Left lung (tissue), 10 donors: ENCODE measurements around the gene EPB41. TPM values are rescaled to one million over a fixed set of nuclear protein-coding genes. Genes with fewer than 3 reads are reported as not detected.

Experiments
- ATAC-seq: fragments of 200-7000 bp; cut with Tn5 transposase; one replicate; pipeline ENCODE4 v1.9.1; 2020; ENCODE audit warnings: moderate library complexity
- DNase-seq, 4 donors: peaks; one replicate each; pipeline ENCODE4 v3.0.0-alpha.2; 2013 to 2020
- H3K27ac ChIP-seq, 2 donors: fragments of 200-600 bp; sonication (generic) in 1 of 2; one replicate each; pipeline versions ENCODE4 v1.5.0 to v1.8.0; 2020 to 2021
- H3K27me3 ChIP-seq, 2 donors: fragments of 200-600 bp; sonication (generic) in 1 of 2; one replicate each; pipeline versions ENCODE4 v1.5.0 to v1.8.0; 2020 to 2021
- H3K36me3 ChIP-seq, 2 donors: fragments of 200-600 bp; sonication (generic) in 1 of 2; one replicate each; pipeline versions ENCODE4 v1.5.0 to v1.8.0; 2020 to 2021
- H3K4me1 ChIP-seq, 2 donors: fragments of 200-600 bp; one replicate each; pipeline ENCODE4 v1.8.0; 2021
- H3K4me3 ChIP-seq, 2 donors: fragments of 200-600 bp; sonication (generic) in 1 of 2; one replicate each; pipeline versions ENCODE4 v1.5.0 to v1.8.0; 2020 to 2021; ENCODE audit warnings: mild to moderate bottlenecking in 1 of 2
- H3K9me3 ChIP-seq, 2 donors: fragments of 200-600 bp; sonication (generic) in 1 of 2; one replicate each; pipeline versions ENCODE4 v1.5.0 to v1.8.0; 2020 to 2021
- CTCF ChIP-seq, 2 donors: fragments of 200-600 bp; sonication (generic) in 1 of 2; IDR thresholded peaks; one replicate each; pipeline versions ENCODE4 v1.5.0 to v1.8.0; 2021; ENCODE audit warnings: antibody characterized with exemption in 2 of 2
- intact Hi-C, 2 donors: fragments of 100-400 bp; cut with DNase I; formaldehyde crosslinking; loops; one replicate each; pipeline versions ENCODE4 v1.11.2 to v1.14.2; 2022
- polyA plus RNA-seq, 6 donors: library from polyadenylated mRNA; unstranded; fragments of 120-200 nt; gene quantifications; one replicate each; pipeline ENCODE4 v1.2.1, GENCODE V29; 2013; ENCODE audit not compliant: insufficient read length in 6 of 6
- total RNA-seq, 2 donors: library from RNA; stranded (reverse); fragmentation: NEBNext Ultra II Directional; extraction: Animal tissue kit (Norgen Biotek cat#: 25700); gene quantifications; one replicate each; pipeline ENCODE4 v1.2.1, GENCODE V29; 2021
- donor health status: DM: no; HTN: yes; CAD: no.
- donor health status: DM: no; HTN: no; CAD: no.

Gene EPB41
- total and polyA plus RNA-seq, 8 donors = 41.4 to 56.1 (median 45.7) TPM

GRCh38 chr1:29017975-29018712 lies 103.8 kb downstream of the EPB41 start:
- Histone ChIP-seq H3K4me3 (no peak overlapping the region), H3K4me1 (no peaks in the 10 kb centered on the region), H3K27me3 (no peaks in the 10 kb centered on the region), H3K27ac (no peak overlapping the region), H3K9me3 (no peaks in the 10 kb centered on the region), H3K36me3 (peaks cover 0 to 22% of the 10 kb centered on the region in 2 donors)
- TF ChIP-seq CTCF (IDR thresholded peaks at IDR 0.05) = no peak
- DNase-seq (no peak), ATAC-seq (peak; percentile 76)
- intact Hi-C loops = no loop called here

- peaks cover 0 to 12% of the 10 kb centered on the region in 2 donors for H3K36me3 ChIP-seq
- intact Hi-C loops = no loop called here
- TF ChIP-seq CTCF (IDR thresholded peaks at IDR 0.05) = no peak
- no peaks in the 10 kb centered on the region for H3K27me3 ChIP-seq
- H3K4me3 ChIP-seq = no peak overlapping the region
- no peaks in the 10 kb centered on the region for H3K9me3 ChIP-seq
- no peak overlapping the region for H3K27ac ChIP-seq
- ATAC-seq (no peak), DNase-seq (no peak)
- H3K4me1 ChIP-seq = no peaks in the 10 kb centered on the region
Measured at GRCh38 chr1:29022620-29023019, 108.3 kb downstream of the EPB41 start.

- Histone ChIP-seq H3K4me3 (no peak overlapping the region), H3K9me3 (no peaks in the 10 kb centered on the region), H3K27ac (no peak overlapping the region), H3K36me3 (peaks cover 0 to 24% of the 10 kb centered on the region in 2 donors), H3K27me3 (no peaks in the 10 kb centered on the region), H3K4me1 (no peaks in the 10 kb centered on the region)
- DNase-seq (no peak), ATAC-seq (no peak)
- no peak for TF ChIP-seq CTCF (IDR thresholded peaks at IDR 0.05)
- intact Hi-C loops = loop anchor here in 1 of 2 donors (5.0 to 10.0 kb wide), 2 partner anchors 147 to 245 kb away; no protein-coding TSS in a partner anchor
Measured at GRCh38 chr1:29029667-29030066, 115.3 kb downstream of the EPB41 start.

- intact Hi-C loops = loop anchor here in 1 of 2 donors (5.0 to 10.0 kb wide), 2 partner anchors 151 to 248 kb away; no protein-coding TSS in a partner anchor
- TF ChIP-seq CTCF (IDR thresholded peaks at IDR 0.05) = no peak
- Histone ChIP-seq H3K4me1 (no peaks in the 10 kb centered on the region), H3K27me3 (no peaks in the 10 kb centered on the region), H3K36me3 (peaks cover 0 to 41% of the 10 kb centered on the region in 2 donors), H3K4me3 (no peak overlapping the region), H3K27ac (no peak overlapping the region), H3K9me3 (no peaks in the 10 kb centered on the region)
- DNase-seq (no peak), ATAC-seq (no peak)
Measured at GRCh38 chr1:29032841-29033240, 118.5 kb downstream of the EPB41 start.

GRCh38 chr1:29033829-29034466 lies 119.6 kb downstream of the EPB41 start:
- Histone ChIP-seq H3K27ac (no peak overlapping the region), H3K36me3 (peaks cover 0 to 46% of the 10 kb centered on the region in 2 donors)

More at GRCh38 chr1:29033829-29034466, 119.6 kb downstream of the EPB41 start:
- Histone ChIP-seq H3K27me3 (no peaks in the 10 kb centered on the region), H3K9me3 (no peaks in the 10 kb centered on the region), H3K4me1 (no peaks in the 10 kb centered on the region), H3K4me3 (no peak overlapping the region)
- DNase-seq = peak in 2 of 4 donors; percentile 44 to 49
- peak; percentile 48 to 62 for TF ChIP-seq CTCF (IDR thresholded peaks at IDR 0.05)
- peak; percentile 77 for ATAC-seq
- intact Hi-C loops = loop anchor here in 1 of 2 donors (5.0 to 10.0 kb wide), 2 partner anchors 152 to 249 kb away; no protein-coding TSS in a partner anchor
